Body of pancreas (tissue), 4 donors: ENCODE data around the gene GRIN2D.

Experiments
- CTCF ChIP-seq, 7 experiments: fragments of 450-650 bp in 4 of 7; fragments of 200-600 bp in 3 of 7; sonication (generic) in 3 of 7; IDR thresholded peaks; one replicate each; pipeline ENCODE4 v1.5.1; 2016 to 2019; ENCODE audit warnings: antibody characterized with exemption in 7 of 7
- POLR2A ChIP-seq, 3 donors: fragments of 450-650 bp; IDR thresholded peaks; one replicate each; pipeline ENCODE4 v1.6.1; 2016; ENCODE audit warnings: antibody characterized with exemption in 3 of 3, mild to moderate bottlenecking in 2 of 3

DNA sequence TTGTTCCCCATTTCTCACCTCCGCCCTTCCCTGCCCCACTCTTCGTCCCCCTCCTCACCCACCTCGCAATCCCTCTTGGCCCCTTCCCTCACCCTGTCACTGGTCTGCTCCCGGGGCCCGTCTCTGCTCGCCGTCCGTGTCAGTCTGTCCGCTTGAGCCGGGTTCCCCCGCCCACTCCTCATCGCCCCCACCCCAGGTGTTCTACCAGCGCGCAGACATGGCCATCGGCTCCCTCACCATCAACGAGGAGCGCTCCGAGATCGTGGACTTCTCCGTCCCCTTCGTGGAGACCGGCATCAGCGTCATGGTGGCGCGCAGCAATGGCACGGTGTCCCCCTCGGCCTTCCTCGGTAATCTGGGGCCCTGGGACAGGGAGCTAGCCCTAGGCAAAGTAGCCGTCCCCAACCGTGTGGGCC is 22.3 kb downstream of the GRIN2D start:
- TF ChIP-seq CTCF (IDR thresholded peaks at IDR 0.05) (no peak), POLR2A (IDR thresholded peaks at IDR 0.05) (no peak)
